ENCODE results near the gene NPIPB6.

Gene NPIPB6

DNA sequence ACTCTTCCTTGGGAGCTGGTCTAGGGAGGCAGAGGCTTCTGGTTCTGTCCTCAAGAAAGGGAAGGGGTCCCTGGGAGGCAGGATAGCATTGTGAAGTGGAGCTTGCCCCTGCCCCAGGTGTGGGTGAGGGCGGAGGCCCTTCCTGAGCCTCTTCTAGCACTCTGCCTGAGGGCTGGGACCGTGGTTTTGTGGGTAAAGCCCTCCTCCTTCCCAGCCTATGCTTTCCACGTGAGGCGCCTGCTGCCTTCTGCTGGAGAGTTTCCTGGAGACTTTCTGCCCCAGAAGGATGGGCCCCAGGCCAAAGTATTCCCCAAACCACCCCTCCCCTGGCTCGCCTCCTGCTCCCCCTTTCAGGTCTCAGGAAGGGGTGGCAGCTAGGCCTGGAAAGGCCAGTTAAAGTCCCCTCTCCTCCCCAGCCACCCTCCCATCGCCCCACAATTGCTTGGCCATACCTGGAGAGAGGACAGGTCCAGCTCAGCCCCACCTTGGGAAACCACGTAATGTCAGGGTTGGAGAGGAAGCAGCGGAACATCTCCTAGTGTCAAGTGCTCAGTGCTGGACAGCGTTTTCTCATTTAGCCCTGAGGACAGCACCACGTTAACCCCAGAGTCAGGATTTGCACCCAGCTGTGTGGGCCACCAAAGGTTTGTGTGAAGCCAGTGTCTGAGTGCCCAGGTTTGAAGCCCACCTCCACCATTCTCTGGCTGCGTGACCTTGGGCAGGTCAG is 65.4 kb downstream of the NPIPB6 start:
- no peak for DNase-seq

DNA sequence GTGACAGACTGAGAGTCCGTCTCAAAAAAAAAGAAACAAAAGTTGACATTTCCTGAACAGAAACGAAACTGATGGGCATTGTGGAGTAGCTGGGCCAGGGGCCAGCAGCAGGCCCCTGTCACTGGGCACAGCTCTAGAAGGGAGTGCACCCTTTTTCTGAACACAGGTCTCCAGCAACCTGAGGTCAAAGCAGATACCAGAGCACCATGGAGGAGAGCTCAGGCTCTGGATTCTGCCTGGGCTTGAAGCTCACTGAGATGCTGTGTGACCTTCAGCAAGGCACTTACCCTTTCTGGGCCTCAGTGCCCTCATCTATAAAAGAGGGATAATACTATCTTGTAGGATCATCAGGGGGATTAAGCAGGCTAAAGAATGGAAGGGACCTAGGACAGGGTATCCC is 66.0 kb downstream of the NPIPB6 start:
- no peak for DNase-seq

DNA sequence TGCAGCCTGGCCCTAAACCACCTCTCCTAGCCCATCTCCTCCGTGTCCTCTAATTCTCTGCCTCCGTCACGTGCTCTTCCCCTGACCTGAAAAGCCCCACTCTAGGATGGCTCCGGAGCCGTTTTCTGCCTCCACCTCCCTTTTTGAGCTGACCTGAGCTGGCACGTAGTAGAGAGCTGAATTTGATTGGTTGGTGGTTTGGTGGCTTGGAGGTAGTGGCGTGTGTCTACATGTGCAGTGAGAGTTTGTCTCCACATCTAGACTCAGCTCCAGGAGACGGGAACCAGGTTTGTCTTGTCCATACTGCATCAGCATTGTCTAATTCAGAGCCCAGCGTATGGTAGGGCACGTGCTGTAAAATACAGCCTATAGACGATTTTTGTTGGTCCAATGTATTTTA is 68.0 kb downstream of the NPIPB6 start:
- no peak for DNase-seq

DNA sequence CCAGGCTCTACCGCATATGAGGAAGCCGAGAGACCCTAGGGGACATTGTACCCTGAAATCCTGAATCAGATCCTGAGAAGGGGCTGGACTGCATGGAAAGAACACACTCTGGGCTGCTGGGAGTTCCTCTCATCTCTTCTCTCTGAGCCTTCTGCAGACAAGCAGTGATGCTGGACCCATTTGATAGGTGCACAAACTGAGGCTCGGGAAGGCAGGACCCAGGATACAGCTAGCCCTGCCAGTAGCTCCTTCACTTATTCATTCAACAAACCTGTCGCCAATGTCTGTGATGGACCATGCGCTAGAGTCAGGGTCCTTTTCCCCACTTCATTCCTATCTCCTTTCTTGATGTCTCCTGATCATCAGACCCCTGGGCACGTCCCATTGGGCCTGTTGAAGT is 69.1 kb downstream of the NPIPB6 start:
- DNase-seq: no peak

DNA sequence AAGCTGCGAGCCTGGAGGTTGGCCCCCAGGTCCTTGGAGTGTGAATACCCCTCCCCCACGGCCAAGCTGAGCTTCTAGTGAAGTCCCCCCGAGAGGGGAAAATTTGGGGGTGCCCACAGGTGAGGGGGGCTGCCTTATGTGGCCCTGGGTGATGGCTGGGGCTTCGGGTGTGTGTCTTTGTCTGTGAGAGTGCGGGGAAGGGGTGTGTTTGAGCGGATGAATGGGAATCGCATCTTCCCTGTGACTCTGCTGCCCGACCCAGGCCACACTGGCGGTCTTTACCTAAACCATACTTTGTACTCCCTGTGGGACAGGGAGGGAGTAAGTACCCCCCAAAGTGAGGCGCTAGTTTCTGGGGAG is 69.7 kb downstream of the NPIPB6 start:
- DNase-seq: no peak

DNA sequence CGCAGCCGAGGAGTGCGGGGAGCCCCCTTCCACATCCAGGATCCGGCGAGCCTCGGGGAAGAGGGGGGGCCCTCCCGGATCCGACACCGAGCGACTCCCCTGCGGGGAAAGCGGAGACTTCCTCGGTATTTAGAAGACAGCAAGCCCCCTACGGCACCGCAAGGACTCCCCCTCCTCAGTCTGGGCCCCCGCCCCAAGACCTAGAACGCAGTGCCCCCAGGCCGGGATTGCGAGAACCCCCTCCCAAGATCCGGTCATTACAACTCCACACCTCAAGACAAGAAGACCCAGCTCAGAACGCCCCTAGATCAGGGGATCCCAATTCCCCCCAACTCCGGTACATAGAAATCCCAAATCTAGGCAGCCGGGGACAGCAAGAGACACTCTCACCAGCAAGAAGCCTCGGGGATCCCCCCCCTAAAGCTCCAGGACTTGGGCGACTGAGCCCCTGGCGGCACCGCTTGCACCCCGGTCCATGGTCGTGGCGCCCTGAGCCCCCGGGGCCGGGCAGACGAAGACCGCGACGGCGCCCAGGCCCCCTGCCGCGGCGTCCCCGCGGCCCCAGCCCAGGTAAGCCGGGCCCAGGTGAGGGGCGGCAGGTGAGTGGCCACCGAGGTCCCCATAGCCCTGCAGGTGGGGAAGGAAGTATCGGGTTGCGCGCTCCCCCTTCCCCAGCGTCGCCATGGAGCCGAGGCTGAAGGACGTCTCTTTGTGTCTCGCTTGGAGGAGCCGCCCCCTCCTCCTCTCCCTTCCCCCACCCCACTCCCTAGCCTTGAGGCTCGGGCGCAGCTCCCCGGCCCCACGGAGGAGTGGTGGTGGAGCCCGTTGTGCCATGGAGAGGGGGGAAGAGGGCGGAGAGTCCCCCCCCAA is 70.3 kb downstream of the NPIPB6 start:
- no peak for DNase-seq
